Raji (cell line): ENCODE results near the gene AMPD2.

Experiments used
- POLR2A ChIP-seq: IDR thresholded peaks from 2 replicates; pipeline ENCODE4 v1.6.1; 2011; ENCODE audit warnings: low read depth, low read length, control low read depth; ENCODE audit not compliant: insufficient read depth

The AMPD2 gene

GRCh38 chr1:109611308-109611990 lies 8.2 kb upstream of the AMPD2 start:
- no peak for TF ChIP-seq POLR2A

GRCh38 chr1:109613361-109614147 lies 6.1 kb upstream of the AMPD2 start:
- no peak for TF ChIP-seq POLR2A

- TF ChIP-seq POLR2A: no peak
These were observed 3.8 kb upstream of the AMPD2 start for GRCh38 chr1:109615879-109616278.

- no peak for TF ChIP-seq POLR2A
These were observed 3.2 kb upstream of the AMPD2 start for GRCh38 chr1:109616391-109616790.

GRCh38 chr1:109617291-109617801 lies 2.3 kb upstream of the AMPD2 start:
- TF ChIP-seq POLR2A: no peak

- no peak for TF ChIP-seq POLR2A
These were observed 719 bp upstream of the AMPD2 start for GRCh38 chr1:109618661-109619575.

GRCh38 chr1:109620401-109620791 lies 759 bp downstream of the AMPD2 start:
- no peak for TF ChIP-seq POLR2A

- TF ChIP-seq POLR2A: peak; percentile 58
These were observed 1.2 kb downstream of the AMPD2 start for GRCh38 chr1:109620841-109621286.

- no peak for TF ChIP-seq POLR2A
These were observed 1.9 kb downstream of the AMPD2 start for GRCh38 chr1:109621379-109622136.

GRCh38 chr1:109622137-109622892 lies 2.7 kb downstream of the AMPD2 start:
- no peak for TF ChIP-seq POLR2A

- no peak for TF ChIP-seq POLR2A
These were observed 3.3 kb downstream of the AMPD2 start for GRCh38 chr1:109622895-109623294.

- TF ChIP-seq POLR2A: no peak
These were observed 4.0 kb downstream of the AMPD2 start for GRCh38 chr1:109623601-109624161.
